K562 (cell line): Measurements from ENCODE around the gene COL15A1. TPM values are rescaled to one million over a fixed set of nuclear protein-coding genes. Genes with fewer than 3 reads are reported as not detected.

ENCODE experiments used
- ATAC-seq: fragments of 200-7000 bp; cut with Tn5 transposase; 3 replicates; pipeline ENCODE4 v1.9.1; 2020; ENCODE audit warnings: moderate library complexity
- BruUV-seq: library from RNA; stranded (reverse); fragments of 400-500 nt; replicated peaks from 2 replicates; lab custom pipeline; 2021; lab: Mats Ljungman, UMichigan
- CTCF ChIA-PET: fragments of 300-600 bp; formaldehyde crosslinking; extraction: SDS; loops from one replicate; lab custom pipeline; 2021; ENCODE audit warnings: low intra/inter-chr PET ratio; lab: Yijun Ruan, JAX
- POLR2A ChIA-PET: fragments of 300-600, 350-650 bp; sonication (Branson Sonifier 250); formaldehyde crosslinking; extraction: SDS; loops from one replicate; lab custom pipeline; 2021; ENCODE audit warnings: antibody characterized with exemption, inconsistent platforms; lab: Yijun Ruan, JAX
- DNase-seq, 4 experiments: peaks; one replicate each; pipeline versions ENCODE4 v3.0.0 to v3.0.0-alpha.2; 2011 to 2018; ENCODE audit warnings: low spot score in 3 of 4, mixed read lengths in 3 of 4; ENCODE audit errors: extremely low read depth in 1 of 4
- FAIRE-seq: peaks from 2 replicates; lab custom pipeline; 2011; peaks lifted over from hg19 to GRCh38; lab: Jason Lieb, UNC
- H2AFZ ChIP-seq: 2 replicates; pipeline ENCODE4 v1.6.0; 2011; ENCODE audit warnings: low read depth, low read length, control low read depth, inconsistent platforms
- H3K27ac ChIP-seq: fragments of 200-600 bp; 3 replicates; pipeline ENCODE4 v1.8.0; 2011; ENCODE audit warnings: low read depth, mild to moderate bottlenecking, control low read depth, inconsistent platforms, low read length, moderate library complexity, mixed read lengths; ENCODE audit errors: extremely low read depth
- H3K27me3 ChIP-seq, 2 experiments: fragments of 300-600 bp in 1 of 2; 2 replicates in 1 of 2; 3 replicates in 1 of 2; pipeline versions ENCODE4 v1.6.0 to v1.8.0; 2011; ENCODE audit warnings: inconsistent platforms in 2 of 2, low read length in 2 of 2, mild to moderate bottlenecking in 1 of 2, mixed read lengths in 1 of 2, moderate library complexity in 1 of 2; ENCODE audit not compliant: control insufficient read depth in 2 of 2, insufficient read depth in 2 of 2
- H3K36me3 ChIP-seq: fragments of 300-600 bp; 3 replicates; pipeline ENCODE4 v1.8.0; 2011; ENCODE audit warnings: mild to moderate bottlenecking, low read length, inconsistent platforms; ENCODE audit not compliant: control insufficient read depth, insufficient read depth
- H3K4me1 ChIP-seq, 2 experiments: fragments of 200-600 bp in 1 of 2; replicated peaks in 1 of 2; 2 replicates in 1 of 2; 3 replicates in 1 of 2; pipeline versions ENCODE4 v1.5.1 to v1.8.0; 2011; ENCODE audit warnings: inconsistent platforms in 2 of 2, low read length in 2 of 2, mild to moderate bottlenecking in 1 of 2, mixed read lengths in 1 of 2, moderate library complexity in 1 of 2; ENCODE audit not compliant: control insufficient read depth in 2 of 2, insufficient read depth in 2 of 2
- H3K4me2 ChIP-seq: 2 replicates; pipeline ENCODE4 v1.6.1; 2011; ENCODE audit warnings: low read length, control low read depth, inconsistent platforms, mixed read lengths; ENCODE audit not compliant: insufficient read depth
- H3K4me3 ChIP-seq: fragments of 200-600 bp; sonication (generic), shearing (Covaris generic); 2 replicates; pipeline ENCODE4 v1.5.1; 2016; ENCODE audit warnings: control low read depth, inconsistent platforms
- H3K79me2 ChIP-seq: fragments of 200-600 bp; 3 replicates; pipeline ENCODE4 v1.8.0; 2011; ENCODE audit warnings: low read length, inconsistent platforms; ENCODE audit not compliant: control insufficient read depth, insufficient read depth
- H3K9ac ChIP-seq, 2 experiments: 2 replicates each; pipeline versions ENCODE4 v1.6.0 to v1.6.1; 2011; ENCODE audit warnings: low read depth in 2 of 2, low read length in 2 of 2, control low read depth in 1 of 2, inconsistent platforms in 1 of 2, mild to moderate bottlenecking in 1 of 2, mixed read lengths in 1 of 2; ENCODE audit not compliant: insufficient read depth in 1 of 2
- H3K9me1 ChIP-seq: one replicate; pipeline ENCODE4 v1.6.0; 2011; ENCODE audit warnings: inconsistent platforms, mild to moderate bottlenecking, low read length, moderate library complexity; ENCODE audit not compliant: control insufficient read depth, insufficient read depth
- H3K9me3 ChIP-seq: replicated peaks from 2 replicates; pipeline ENCODE4 v1.5.1; 2011; ENCODE audit warnings: low read depth, low read length, inconsistent platforms; ENCODE audit not compliant: control insufficient read depth, insufficient read depth
- H4K20me1 ChIP-seq: replicated peaks from 2 replicates; pipeline ENCODE4 v1.6.1; 2011; ENCODE audit warnings: low read length, inconsistent platforms, mixed read lengths; ENCODE audit not compliant: control insufficient read depth, insufficient read depth
- BCOR ChIP-seq: fragments of 450-650 bp; IDR thresholded peaks from 2 replicates; pipeline ENCODE4 v1.6.1; 2016
- CBFA2T2 ChIP-seq: fragments of 450-650 bp; conservative IDR thresholded peaks from 2 replicates; pipeline ENCODE4 v1.6.1; 2017; ENCODE audit warnings: mild to moderate bottlenecking
- CEBPB ChIP-seq: fragments of 450-650 bp; IDR thresholded peaks from 2 replicates; pipeline ENCODE4 v1.6.1; 2016; ENCODE audit warnings: missing genetic modification characterization, missing compliant biosample characterization
- DDX20 ChIP-seq: fragments of 450-650 bp; IDR thresholded peaks from 2 replicates; pipeline ENCODE4 v1.6.1; 2016; ENCODE audit warnings: missing genetic modification characterization, low read depth, mild to moderate bottlenecking, missing compliant biosample characterization, moderate library complexity
- FOXJ3 ChIP-seq: sonication (generic); formaldehyde crosslinking; IDR thresholded peaks from 2 replicates; pipeline ENCODE4 v1.4.0; 2020; ENCODE audit warnings: mild to moderate bottlenecking, missing genetic modification reagents
- KDM1A ChIP-seq, 2 experiments: fragments of 450-650 bp; IDR thresholded peaks; 2 replicates each; pipeline ENCODE4 v1.6.1; 2016; ENCODE audit warnings: mild to moderate bottlenecking in 2 of 2
- KDM5B ChIP-seq: fragments of 200-600 bp; sonication (generic); IDR thresholded peaks from 2 replicates; pipeline ENCODE4 v1.6.1; 2012; ENCODE audit warnings: low read depth, mild to moderate bottlenecking, moderate library complexity, low read length, control low read depth, inconsistent platforms; ENCODE audit not compliant: insufficient replicate concordance
- LEF1 ChIP-seq: fragments of 450-650 bp; IDR thresholded peaks from 2 replicates; pipeline ENCODE4 v1.6.1; 2016; ENCODE audit warnings: mild to moderate bottlenecking
- RBM25 ChIP-seq: fragments of 200-400 bp; formaldehyde crosslinking; IDR thresholded peaks from 2 replicates; pipeline ENCODE4 v1.6.1; 2018; ENCODE audit warnings: low read length, low read depth, moderate library complexity; ENCODE audit not compliant: severe bottlenecking
- TBP ChIP-seq: optimal IDR thresholded peaks from 2 replicates; pipeline ENCODE3; 2011; ENCODE audit warnings: low read depth, low read length, improper control_type of control experiment
- USF2 ChIP-seq: sonication (generic); formaldehyde crosslinking; IDR thresholded peaks from 2 replicates; pipeline ENCODE4 v1.5.0; 2020; ENCODE audit warnings: missing genetic modification reagents
- ZFP36 ChIP-seq: fragments of 150-350 bp; IDR thresholded peaks from 2 replicates; pipeline ENCODE4 v1.6.1; 2018; ENCODE audit warnings: low read length, low read depth; ENCODE audit not compliant: partially characterized antibody
- ZNF79 ChIP-seq: fragments of 250-450 bp; sonication (Bioruptor Pico); IDR thresholded peaks from 2 replicates; pipeline ENCODE4 v1.4.0; 2020; ENCODE audit warnings: low read depth, mild to moderate bottlenecking, moderate library complexity
- WGBS: fragments of 100-300 bp; shearing (Covaris generic); methylation state at CpG from one replicate; pipeline ENCODE4 v1.1.6; 2016; ENCODE audit warnings: low coverage, mixed read lengths; ENCODE audit not compliant: insufficient coverage; ENCODE audit errors: missing lambda C conversion rate; 5-methylcytosine and 5-hydroxymethylcytosine counted together
- in situ Hi-C: fragments of 300-500 bp; cut with MboI; formaldehyde crosslinking; loops from 4 replicates; pipeline ENCODE4 v1.15.0; 2018; ENCODE audit warnings: inconsistent platforms, mixed read lengths
- intact Hi-C: fragments of 100-400 bp; cut with micrococcal nuclease; formaldehyde crosslinking; loops from 2 replicates; pipeline ENCODE4 v1.14.2; 2022
- polyA plus RNA-seq, 8 experiments: library from polyadenylated mRNA; depleted of rRNA in 4 of 8; stranded (reverse) in 5 of 8; unstranded in 3 of 8; fragments of >200 nt; fragmentation: Nextera tagmentation in 2 of 8; fragmentation: Illumina TruSeq in 1 of 8; extraction: Ambion mirVana in 2 of 8; extraction: Trizol in 1 of 8; gene quantifications; 2 replicates each; pipeline versions ENCODE4 v1.2.1 to v1.2.3, GENCODE V29; 2011 to 2014; ENCODE audit warnings: inconsistent platforms in 1 of 8, missing spikeins in 1 of 8
- total RNA-seq, 7 experiments: library from RNA; depleted of rRNA in 6 of 7; stranded (reverse); fragments of >200 nt in 6 of 7; fragmentation: Illumina TruSeq in 2 of 7; extraction: Trizol in 2 of 7; gene quantifications; 2 replicates each; pipeline versions ENCODE4 v1.2.1 to v1.2.3, GENCODE V29; 2011 to 2021; ENCODE audit warnings: low replicate concordance in 1 of 7
- TF ChIP-seq, protein P1 (sequence below): fragments of 450-650 bp; IDR thresholded peaks from 2 replicates; pipeline ENCODE4 v1.6.1; 2014; ENCODE audit warnings: low read depth, mild to moderate bottlenecking, moderate library complexity, borderline replicate concordance
- TF ChIP-seq, protein P2 (sequence below): fragments of 250-450 bp; sonication (Bioruptor Pico); IDR thresholded peaks from 2 replicates; pipeline ENCODE4 v1.8.0; 2022; ENCODE audit warnings: moderate library complexity, mild to moderate bottlenecking, inconsistent platforms
- TF ChIP-seq, protein P3 (sequence below): fragments of 250-450 bp; sonication (Bioruptor Pico); IDR thresholded peaks from 2 replicates; pipeline ENCODE4 v1.5.0; 2022; ENCODE audit warnings: mild to moderate bottlenecking

Gene COL15A1
- total and polyA plus RNA-seq, 9 of the 15 experiments (the other 6 are each of a cell fraction or from before 2014, with no cell fraction given) = 0.46 to 5.1 (median 2.6) TPM

GRCh38 chr9:99049228-99049627 is 105.5 kb downstream of the COL15A1 start:
- Histone ChIP-seq H3K36me3 (no peaks in the 10 kb centered on the region), H3K4me3 (no peak overlapping the region), H3K79me2 (no peaks in the 10 kb centered on the region), H3K27me3 (no peaks in the 10 kb centered on the region), H4K20me1 (no peaks in the 10 kb centered on the region), H2AFZ (no peak overlapping the region), H3K9me1 (no peaks in the 10 kb centered on the region), H3K4me1 (peaks cover 14 to 41% of the 10 kb centered on the region in 2 experiments), H3K27ac (no peak overlapping the region), H3K4me2 (no peak overlapping the region), H3K9me3 (peaks cover 2% of the 10 kb centered on the region; the same call in 1 of the 2 replicates), H3K9ac (no peak overlapping the region; a peak in 1 of 4 replicates)
- in situ Hi-C loops (no loop called here), intact Hi-C loops (no loop called here)
- no peak for DNase-seq
- FAIRE-seq = no peak
- CTCF ChIA-PET = no interaction called here
- POLR2A ChIA-PET = interaction anchor here (0.6 to 1.3 kb wide), 4 partner anchors 8 to 130 kb away, joined by 3 to 6 read pairs (median 3); no protein-coding TSS in a partner anchor
- WGBS = 21% methylated on average over 1 of the region's 1 CpG
- TF ChIP-seq LEF1 (no peak), FOXJ3 (no peak), BCOR (peak; percentile 64), ZNF79 (CRISPR knock-in tag) (no peak), ZFP36 (peak; percentile 74), TBP (no peak), RBM25 (peak; percentile 80), CEBPB (tag) (no peak), KDM1A (IDR thresholded peaks at IDR 0.05) (peak in 1 of 2 experiments; percentile 41; a peak in 1 of 4 replicates), KDM5B (no peak), DDX20 (tag) (no peak), USF2 (CRISPR knock-in tag) (no peak), CBFA2T2 (no peak)
- TF ChIP-seq, protein P1, sequence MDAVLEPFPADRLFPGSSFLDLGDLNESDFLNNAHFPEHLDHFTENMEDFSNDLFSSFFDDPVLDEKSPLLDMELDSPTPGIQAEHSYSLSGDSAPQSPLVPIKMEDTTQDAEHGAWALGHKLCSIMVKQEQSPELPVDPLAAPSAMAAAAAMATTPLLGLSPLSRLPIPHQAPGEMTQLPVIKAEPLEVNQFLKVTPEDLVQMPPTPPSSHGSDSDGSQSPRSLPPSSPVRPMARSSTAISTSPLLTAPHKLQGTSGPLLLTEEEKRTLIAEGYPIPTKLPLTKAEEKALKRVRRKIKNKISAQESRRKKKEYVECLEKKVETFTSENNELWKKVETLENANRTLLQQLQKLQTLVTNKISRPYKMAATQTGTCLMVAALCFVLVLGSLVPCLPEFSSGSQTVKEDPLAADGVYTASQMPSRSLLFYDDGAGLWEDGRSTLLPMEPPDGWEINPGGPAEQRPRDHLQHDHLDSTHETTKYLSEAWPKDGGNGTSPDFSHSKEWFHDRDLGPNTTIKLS = no peak
- TF ChIP-seq, protein P2, sequence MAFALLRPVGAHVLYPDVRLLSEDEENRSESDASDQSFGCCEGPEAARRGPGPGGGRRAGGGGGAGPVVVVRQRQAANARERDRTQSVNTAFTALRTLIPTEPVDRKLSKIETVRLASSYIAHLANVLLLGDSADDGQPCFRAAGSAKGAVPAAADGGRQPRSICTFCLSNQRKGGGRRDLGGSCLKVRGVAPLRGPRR (CRISPR knock-in tag) = no peak
- TF ChIP-seq, protein P3, sequence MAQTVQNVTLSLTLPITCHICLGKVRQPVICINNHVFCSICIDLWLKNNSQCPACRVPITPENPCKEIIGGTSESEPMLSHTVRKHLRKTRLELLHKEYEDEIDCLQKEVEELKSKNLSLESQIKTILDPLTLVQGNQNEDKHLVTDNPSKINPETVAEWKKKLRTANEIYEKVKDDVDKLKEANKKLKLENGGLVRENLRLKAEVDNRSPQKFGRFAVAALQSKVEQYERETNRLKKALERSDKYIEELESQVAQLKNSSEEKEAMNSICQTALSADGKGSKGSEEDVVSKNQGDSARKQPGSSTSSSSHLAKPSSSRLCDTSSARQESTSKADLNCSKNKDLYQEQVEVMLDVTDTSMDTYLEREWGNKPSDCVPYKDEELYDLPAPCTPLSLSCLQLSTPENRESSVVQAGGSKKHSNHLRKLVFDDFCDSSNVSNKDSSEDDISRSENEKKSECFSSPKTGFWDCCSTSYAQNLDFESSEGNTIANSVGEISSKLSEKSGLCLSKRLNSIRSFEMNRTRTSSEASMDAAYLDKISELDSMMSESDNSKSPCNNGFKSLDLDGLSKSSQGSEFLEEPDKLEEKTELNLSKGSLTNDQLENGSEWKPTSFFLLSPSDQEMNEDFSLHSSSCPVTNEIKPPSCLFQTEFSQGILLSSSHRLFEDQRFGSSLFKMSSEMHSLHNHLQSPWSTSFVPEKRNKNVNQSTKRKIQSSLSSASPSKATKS (CRISPR knock-in tag) = no peak
- ATAC-seq = no peak
- no TSS peak for BruUV-seq
